Fibroblast of lung (primary cell): ENCODE results near the gene ARAP2. TPM values are rescaled to one million over a fixed set of nuclear protein-coding genes. Genes with fewer than 3 reads are reported as not detected.

ENCODE experiments used
- DNase-seq, 2 donors: peaks; one replicate each; pipeline versions ENCODE4 v3.0.0 to v3.0.0-alpha.2; 2010; ENCODE audit warnings: low read depth in 2 of 2
- H2AFZ ChIP-seq: 2 replicates; pipeline ENCODE4 v1.5.1; 2012; ENCODE audit warnings: low read length, control low read depth, inconsistent platforms
- H3K27ac ChIP-seq: 2 replicates; pipeline ENCODE4 v1.5.1; 2011; ENCODE audit warnings: low read length, control low read depth; ENCODE audit not compliant: insufficient read depth
- H3K27me3 ChIP-seq: 2 replicates; pipeline ENCODE4 v1.5.1; 2011; ENCODE audit warnings: mild to moderate bottlenecking, low read length; ENCODE audit not compliant: control insufficient read depth, insufficient read depth
- H3K36me3 ChIP-seq: 2 replicates; pipeline ENCODE4 v1.5.1; 2011; ENCODE audit warnings: low read length; ENCODE audit not compliant: control insufficient read depth, insufficient read depth
- H3K4me1 ChIP-seq: 2 replicates; pipeline ENCODE4 v1.5.1; 2011; ENCODE audit warnings: low read length; ENCODE audit not compliant: control insufficient read depth, insufficient read depth; ENCODE audit errors: extremely low read depth
- H3K4me2 ChIP-seq: 2 replicates; pipeline ENCODE4 v1.5.1; 2011; ENCODE audit warnings: low read length, control low read depth; ENCODE audit not compliant: insufficient read depth; ENCODE audit errors: extremely low read depth
- H3K4me3 ChIP-seq, 4 experiments: fragments of 200-600 bp in 1 of 4; sonication (generic) in 1 of 4; replicated peaks in 1 of 4; 2 replicates each; pipeline ENCODE4 v1.5.1; 2011 to 2016; ENCODE audit warnings: low read length in 4 of 4, low read depth in 3 of 4, mild to moderate bottlenecking in 3 of 4, control low read depth in 2 of 4, inconsistent platforms in 1 of 4, mixed read lengths in 1 of 4; ENCODE audit not compliant: insufficient read depth in 1 of 4; ENCODE audit errors: control extremely low read depth in 1 of 4
- H3K79me2 ChIP-seq: 2 replicates; pipeline ENCODE4 v1.5.1; 2012; ENCODE audit warnings: mild to moderate bottlenecking, low read length, inconsistent platforms; ENCODE audit not compliant: control insufficient read depth, insufficient read depth
- H3K9ac ChIP-seq: 2 replicates; pipeline ENCODE4 v1.5.1; 2011; ENCODE audit warnings: mild to moderate bottlenecking, low read length, control low read depth; ENCODE audit not compliant: insufficient read depth
- H3K9me3 ChIP-seq: 2 replicates; pipeline ENCODE4 v1.5.1; 2012; ENCODE audit warnings: low read depth, low read length; ENCODE audit not compliant: control insufficient read depth, insufficient read depth
- H4K20me1 ChIP-seq: 2 replicates; pipeline ENCODE4 v1.5.1; 2011; ENCODE audit warnings: low read length; ENCODE audit not compliant: control insufficient read depth, insufficient read depth; ENCODE audit errors: extremely low read depth
- CTCF ChIP-seq, 2 donors: IDR thresholded peaks in 1 of 2; conservative IDR thresholded peaks in 1 of 2; 1 replicate in 1 of 2; 2 replicates in 1 of 2; pipeline ENCODE4 v1.5.1; 2011 to 2012; ENCODE audit warnings: low read length in 2 of 2, control low read depth in 1 of 2, inconsistent platforms in 1 of 2, low read depth in 1 of 2, mild to moderate bottlenecking in 1 of 2
- EZH2 ChIP-seq: IDR thresholded peaks from 2 replicates; pipeline ENCODE4 v1.5.1; 2012; ENCODE audit warnings: low read length, control low read depth, mild to moderate bottlenecking; ENCODE audit errors: missing control alignments
- polyA plus RNA-seq, 2 donors: library from polyadenylated mRNA; depleted of rRNA in 1 of 2; stranded (reverse) in 1 of 2; unstranded in 1 of 2; fragments of >200 nt; gene quantifications; 2 replicates each; pipeline ENCODE4 v1.2.1, GENCODE V29; 2011 to 2012; ENCODE audit warnings: missing spikeins in 1 of 2
- total RNA-seq: library from RNA; depleted of rRNA; stranded (reverse); fragments of >200 nt; gene quantifications from 2 replicates; pipeline ENCODE4 v1.2.1, GENCODE V29; 2014

Gene ARAP2
- total and polyA plus RNA-seq, 2 donors (not counting 1 experiment from before 2014, with no cell fraction given): 0.05 to 3.0 TPM

GRCh38 chr4:36290641-36291040, 46.3 kb upstream of the ARAP2 start:
- H3K9ac ChIP-seq: no peak overlapping the region
- no peak overlapping the region for H3K4me2 ChIP-seq
- no peaks in the 10 kb centered on the region for H3K27me3 ChIP-seq
- H4K20me1 ChIP-seq: no peaks in the 10 kb centered on the region
- no peak overlapping the region for H3K27ac ChIP-seq
- no peaks in the 10 kb centered on the region for H3K36me3 ChIP-seq
- no peak overlapping the region for H2AFZ ChIP-seq
- no peaks in the 10 kb centered on the region for H3K9me3 ChIP-seq
- H3K4me3 ChIP-seq: no peak overlapping the region
- TF ChIP-seq EZH2 (no peak), CTCF (conservative IDR thresholded peaks at IDR 0.05 in 1 of 2, IDR thresholded peaks at IDR 0.05 in 1 of 2; ENCODE audit: low read depth in 1 of 2, low read length in 2 of 2) (no peak)
- no peaks in the 10 kb centered on the region for H3K4me1 ChIP-seq
- H3K79me2 ChIP-seq: no peaks in the 10 kb centered on the region
- no peak for DNase-seq

GRCh38 chr4:36288731-36289426, 44.6 kb upstream of the ARAP2 start:
- Histone ChIP-seq H2AFZ (no peak overlapping the region), H3K79me2 (no peaks in the 10 kb centered on the region), H4K20me1 (no peaks in the 10 kb centered on the region), H3K4me1 (no peaks in the 10 kb centered on the region), H3K9me3 (no peaks in the 10 kb centered on the region), H3K36me3 (no peaks in the 10 kb centered on the region), H3K4me2 (no peak overlapping the region), H3K9ac (no peak overlapping the region), H3K27me3 (no peaks in the 10 kb centered on the region), H3K27ac (no peak overlapping the region), H3K4me3 (no peak overlapping the region)
- DNase-seq: peak in 1 of 2 donors; percentile 61
- TF ChIP-seq EZH2 (no peak), CTCF (conservative IDR thresholded peaks at IDR 0.05 in 1 of 2, IDR thresholded peaks at IDR 0.05 in 1 of 2; ENCODE audit: low read depth in 1 of 2, low read length in 2 of 2) (no peak)

DNA sequence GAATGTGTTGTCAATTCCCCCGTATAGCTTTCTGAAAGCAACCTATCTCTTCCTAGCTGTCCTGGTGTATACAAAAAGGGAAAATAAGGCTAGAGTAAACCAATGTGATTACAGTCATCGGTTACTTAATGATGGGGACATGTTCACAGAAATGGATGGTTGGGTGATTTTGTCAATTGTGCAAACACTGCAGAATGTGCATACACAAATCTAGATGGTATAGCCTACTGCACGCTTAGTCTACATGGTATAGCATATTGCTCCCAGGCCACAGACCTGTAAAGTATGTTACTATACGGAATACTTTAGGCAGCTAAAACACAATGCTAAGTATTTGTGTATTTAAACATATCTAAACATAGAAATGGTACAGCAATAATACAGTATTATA, 42.2 kb upstream of the ARAP2 start:
- DNase-seq: no peak
- TF ChIP-seq EZH2 (no peak), CTCF (conservative IDR thresholded peaks at IDR 0.05 in 1 of 2, IDR thresholded peaks at IDR 0.05 in 1 of 2; ENCODE audit: low read depth in 1 of 2, low read length in 2 of 2) (no peak)
- no peaks in the 10 kb centered on the region for H3K36me3 ChIP-seq
- no peak overlapping the region for H3K27ac ChIP-seq
- no peaks in the 10 kb centered on the region for H3K79me2 ChIP-seq
- H4K20me1 ChIP-seq: no peaks in the 10 kb centered on the region
- no peaks in the 10 kb centered on the region for H3K4me1 ChIP-seq
- no peaks in the 10 kb centered on the region for H3K27me3 ChIP-seq
- no peak overlapping the region for H3K9ac ChIP-seq
- H3K4me2 ChIP-seq: no peak overlapping the region
- H2AFZ ChIP-seq: no peak overlapping the region
- no peak overlapping the region for H3K4me3 ChIP-seq
- no peaks in the 10 kb centered on the region for H3K9me3 ChIP-seq
